GM23338 (cell line): ENCODE results near the gene KIF1A. TPM values are rescaled to one million over a fixed set of nuclear protein-coding genes. Genes with fewer than 3 reads are reported as not detected.

Experiments
- CREB1 ChIP-seq: fragments of 250-450 bp; sonication (Bioruptor Pico); IDR thresholded peaks from 2 replicates; pipeline ENCODE4 v1.5.0; 2020; ENCODE audit warnings: low read depth, mild to moderate bottlenecking, moderate library complexity
- ETS1 ChIP-seq: IDR thresholded peaks from 2 replicates; pipeline ENCODE4 v1.6.1; 2016; ENCODE audit warnings: antibody characterized with exemption
- EZH2 ChIP-seq: fragments of 200-600 bp; sonication (generic); IDR thresholded peaks from one replicate; pipeline ENCODE4 v1.8.0; 2017; ENCODE audit warnings: antibody characterized with exemption, mild to moderate bottlenecking, low read depth; ENCODE audit not compliant: unreplicated experiment
- EZH2phosphoT487 ChIP-seq: fragments of 200-600 bp; sonication (generic); IDR thresholded peaks from one replicate; pipeline ENCODE4 v1.8.1; 2018; ENCODE audit warnings: antibody characterized with exemption; ENCODE audit not compliant: unreplicated experiment
- NANOG ChIP-seq: IDR thresholded peaks from 2 replicates; pipeline ENCODE4 v1.6.1; 2016; ENCODE audit warnings: antibody characterized with exemption, borderline replicate concordance
- REST ChIP-seq: IDR thresholded peaks from one replicate; pipeline ENCODE4 v1.6.1; 2018; ENCODE audit warnings: antibody characterized with exemption; ENCODE audit not compliant: unreplicated experiment
- ZNF114 ChIP-seq: fragments of 250-450 bp; sonication (Bioruptor Pico); IDR thresholded peaks from 2 replicates; pipeline ENCODE4 v1.5.0; 2020; ENCODE audit warnings: mild to moderate bottlenecking, moderate library complexity
- ZNF331 ChIP-seq: fragments of 250-450 bp; sonication (Bioruptor Pico); IDR thresholded peaks from 2 replicates; pipeline ENCODE4 v1.5.0; 2020; ENCODE audit warnings: low read depth, mild to moderate bottlenecking, moderate library complexity
- ZNF462 ChIP-seq: fragments of 250-450 bp; sonication (Bioruptor Pico); IDR thresholded peaks from 2 replicates; pipeline ENCODE4 v1.5.0; 2020; ENCODE audit warnings: mild to moderate bottlenecking, moderate library complexity
- polyA plus RNA-seq: library from polyadenylated mRNA; unstranded; fragments of >200 nt; fragmentation: Nextera tagmentation; extraction: Ambion mirVana; gene quantifications from 2 replicates; pipeline ENCODE4 v1.2.1, GENCODE V29; 2016
- total RNA-seq: library from RNA; depleted of rRNA; stranded (reverse); fragments of >200 nt; shearing (Covaris generic); gene quantifications from 2 replicates; pipeline ENCODE4 v1.2.3, GENCODE V29; 2014

The KIF1A gene
- total and polyA plus RNA-seq, 2 experiments from 2014 or later, result 169 to 214 TPM

GRCh38 chr2:240672701-240673190 lies 147.3 kb downstream of the KIF1A start (continued):
- TF ChIP-seq ZNF462, result no peak
- TF ChIP-seq ZNF114, result no peak
- TF ChIP-seq ZNF331 (CRISPR knock-in tag), result no peak
- no peak for TF ChIP-seq ETS1
- no peak for TF ChIP-seq REST
- no peak for TF ChIP-seq NANOG
- no peak for TF ChIP-seq CREB1 (CRISPR knock-in tag)
- TF ChIP-seq EZH2, result no peak
- no peak for TF ChIP-seq EZH2phosphoT487
